BJ (cell line): ENCODE data around the gene PVALEF. TPM values are rescaled to one million over a fixed set of nuclear protein-coding genes. Genes with fewer than 3 reads are reported as not detected.

Experiments used
- CTCF ChIA-PET: fragments of 350-600 bp; formaldehyde crosslinking; extraction: SDS; loops from one replicate; lab custom pipeline; 2021; ENCODE audit warnings: antibody characterized with exemption, inconsistent platforms; lab: Yijun Ruan, JAX
- POLR2A ChIA-PET: fragments of 300-600 bp; sonication (Branson Sonifier 250); formaldehyde crosslinking; extraction: SDS; loops from one replicate; lab custom pipeline; 2021; ENCODE audit warnings: antibody characterized with exemption; lab: Charles Lee
- DNase-seq: peaks from one replicate; pipeline ENCODE4 v3.0.0-alpha.2; 2011; ENCODE audit warnings: low read depth
- H3K27me3 ChIP-seq: 2 replicates; pipeline ENCODE4 v1.6.0; 2011; ENCODE audit warnings: low read length; ENCODE audit not compliant: control insufficient read depth, insufficient read depth
- H3K36me3 ChIP-seq: 2 replicates; pipeline ENCODE4 v1.5.1; 2011; ENCODE audit warnings: low read length; ENCODE audit not compliant: control insufficient read depth, insufficient read depth
- H3K4me3 ChIP-seq: 2 replicates; pipeline ENCODE4 v1.5.1; 2011; ENCODE audit warnings: low read depth, mild to moderate bottlenecking, control low read depth, low read length
- polyA plus RNA-seq: library from polyadenylated mRNA; depleted of rRNA; stranded (reverse); fragments of >200 nt; gene quantifications from 2 replicates; pipeline ENCODE4 v1.2.3, GENCODE V29; 2011
- TF ChIP-seq, protein P1 (sequence below): IDR thresholded peaks from 2 replicates; pipeline ENCODE4 v1.5.1; 2011; ENCODE audit warnings: low read depth, mild to moderate bottlenecking, control low read depth, inconsistent platforms, low read length, moderate library complexity; ENCODE audit not compliant: insufficient read depth

PVALEF gene
- polyA plus RNA-seq, 1 experiment: not detected

DNA sequence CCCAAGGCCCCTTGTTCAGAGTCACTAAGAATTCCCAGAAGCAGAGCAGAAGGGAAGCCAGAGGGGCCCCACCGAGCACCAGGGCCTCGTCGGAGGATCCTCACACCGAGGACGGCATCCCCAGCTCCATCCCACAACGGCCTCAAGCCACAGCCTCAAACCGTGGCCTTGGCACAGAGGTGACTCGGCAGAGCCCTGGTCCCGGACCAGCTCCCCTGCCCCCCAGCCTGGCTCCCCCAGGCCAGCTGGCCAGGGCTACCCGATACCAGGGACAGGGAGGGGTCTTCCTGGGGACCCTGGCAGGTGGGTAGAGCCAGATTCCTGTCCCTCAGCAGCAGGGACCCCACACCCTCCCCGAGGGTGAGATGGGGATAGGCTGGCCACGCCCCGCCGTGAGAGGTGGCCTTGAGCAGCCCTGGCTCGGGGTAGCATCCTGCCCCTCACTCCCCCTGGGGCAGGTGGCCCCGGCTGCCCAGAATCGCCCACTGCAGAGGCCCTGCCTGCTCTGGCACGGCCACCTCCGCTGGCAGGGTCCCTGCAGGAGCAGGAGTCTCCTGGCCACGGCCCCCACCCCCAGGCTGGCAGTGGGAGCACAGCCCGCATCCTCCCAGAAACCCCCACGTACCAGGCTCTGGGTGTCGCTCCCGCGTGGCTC lies 5.6 kb upstream of the PVALEF start:
- TF ChIP-seq, protein P1, sequence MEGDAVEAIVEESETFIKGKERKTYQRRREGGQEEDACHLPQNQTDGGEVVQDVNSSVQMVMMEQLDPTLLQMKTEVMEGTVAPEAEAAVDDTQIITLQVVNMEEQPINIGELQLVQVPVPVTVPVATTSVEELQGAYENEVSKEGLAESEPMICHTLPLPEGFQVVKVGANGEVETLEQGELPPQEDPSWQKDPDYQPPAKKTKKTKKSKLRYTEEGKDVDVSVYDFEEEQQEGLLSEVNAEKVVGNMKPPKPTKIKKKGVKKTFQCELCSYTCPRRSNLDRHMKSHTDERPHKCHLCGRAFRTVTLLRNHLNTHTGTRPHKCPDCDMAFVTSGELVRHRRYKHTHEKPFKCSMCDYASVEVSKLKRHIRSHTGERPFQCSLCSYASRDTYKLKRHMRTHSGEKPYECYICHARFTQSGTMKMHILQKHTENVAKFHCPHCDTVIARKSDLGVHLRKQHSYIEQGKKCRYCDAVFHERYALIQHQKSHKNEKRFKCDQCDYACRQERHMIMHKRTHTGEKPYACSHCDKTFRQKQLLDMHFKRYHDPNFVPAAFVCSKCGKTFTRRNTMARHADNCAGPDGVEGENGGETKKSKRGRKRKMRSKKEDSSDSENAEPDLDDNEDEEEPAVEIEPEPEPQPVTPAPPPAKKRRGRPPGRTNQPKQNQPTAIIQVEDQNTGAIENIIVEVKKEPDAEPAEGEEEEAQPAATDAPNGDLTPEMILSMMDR: no peak
- Histone ChIP-seq H3K4me3 (no peak overlapping the region), H3K27me3 (peaks cover 7% of the 10 kb centered on the region), H3K36me3 (no peaks in the 10 kb centered on the region)
- CTCF ChIA-PET: no interaction called here
- POLR2A ChIA-PET: no interaction called here
- no peak for DNase-seq

DNA sequence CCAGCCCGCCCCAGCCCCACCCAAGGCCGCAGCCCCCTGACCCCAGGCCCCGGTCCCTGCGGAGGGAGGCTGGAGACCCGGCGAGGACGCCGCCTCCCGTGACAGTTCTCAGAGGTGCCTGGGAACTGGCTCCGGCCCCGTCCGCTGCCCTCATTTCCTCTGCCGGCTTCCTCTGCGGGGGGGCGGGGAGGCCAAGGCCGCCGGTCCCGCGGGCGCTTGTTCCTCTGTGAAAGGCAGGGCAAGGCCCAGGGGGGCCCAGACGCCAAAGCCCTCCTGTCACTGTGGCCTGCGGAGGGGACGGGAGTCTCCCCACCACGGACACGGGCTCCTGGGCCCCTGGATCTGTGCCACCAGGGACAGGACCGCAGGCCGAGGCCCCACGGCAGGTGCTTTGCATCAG lies 5.0 kb upstream of the PVALEF start:
- TF ChIP-seq, protein P1: no peak
- peaks cover 7% of the 10 kb centered on the region for H3K27me3 ChIP-seq
- H3K36me3 ChIP-seq: no peaks in the 10 kb centered on the region
- ChIA-PET CTCF (no interaction called here), POLR2A (no interaction called here)
- DNase-seq: no peak
- H3K4me3 ChIP-seq: no peak overlapping the region

DNA sequence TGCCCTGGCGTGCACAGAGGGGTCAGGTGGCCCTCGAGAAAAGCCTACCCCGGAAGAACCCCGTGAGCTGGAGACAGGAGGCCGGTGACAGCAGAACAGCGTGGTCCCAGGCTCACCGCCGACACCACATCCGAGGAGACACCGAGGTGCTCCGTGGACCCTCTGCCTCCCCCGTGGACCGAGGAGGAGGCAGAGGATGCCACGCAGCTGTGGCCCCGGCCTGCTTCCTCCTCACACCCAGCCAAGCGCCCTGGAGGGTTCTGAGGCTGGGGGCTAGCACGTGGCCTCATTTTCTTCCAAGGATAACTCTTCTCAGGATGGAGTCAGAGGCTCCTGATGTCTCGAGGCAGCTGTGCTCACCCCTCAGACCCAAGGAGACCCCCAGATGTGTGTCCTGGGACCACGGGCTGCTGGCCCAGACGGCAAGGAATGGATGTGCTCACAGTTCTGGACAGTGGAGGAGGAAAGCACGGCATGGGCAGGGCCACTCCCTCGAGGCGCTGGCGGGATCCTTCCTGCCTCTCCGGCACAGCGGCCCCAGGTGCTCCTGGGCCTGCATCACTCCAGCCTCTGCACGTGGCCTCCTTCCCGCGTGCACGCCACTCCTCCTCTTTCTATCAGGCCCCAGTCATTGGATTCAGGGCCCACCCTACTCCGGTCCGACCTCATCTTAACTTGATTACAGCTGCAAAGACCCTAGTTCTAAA lies 4.4 kb upstream of the PVALEF start:
- ChIA-PET CTCF (interaction anchor here (0.7 kb wide), 1 partner anchor 40 kb away, joined by 6 read pairs; no protein-coding TSS in a partner anchor), POLR2A (no interaction called here)
- DNase-seq: no peak
- H3K36me3 ChIP-seq: no peaks in the 10 kb centered on the region
- TF ChIP-seq, protein P1: no peak
- peaks cover 9% of the 10 kb centered on the region for H3K27me3 ChIP-seq
- H3K4me3 ChIP-seq: no peak overlapping the region

DNA sequence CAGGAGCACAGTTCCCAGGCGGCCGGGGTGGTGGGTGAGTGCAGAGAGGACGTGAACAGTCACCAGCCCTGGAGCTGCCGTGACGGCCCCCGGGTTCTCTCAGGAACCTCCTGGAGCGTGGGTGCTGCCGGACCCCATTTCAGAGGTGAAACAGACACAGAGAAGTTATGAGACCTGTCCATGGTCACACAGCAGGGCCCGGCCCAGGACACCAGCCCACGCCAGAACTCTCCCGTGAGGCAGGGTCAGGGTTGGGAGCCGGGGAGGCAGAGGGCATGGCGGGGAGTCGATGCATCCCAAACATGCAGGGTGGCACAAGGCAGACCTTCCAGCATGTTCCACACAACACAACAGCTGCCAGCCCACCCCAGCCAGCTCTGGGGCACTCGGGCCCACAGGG lies 3.8 kb upstream of the PVALEF start:
- peaks cover 10% of the 10 kb centered on the region for H3K27me3 ChIP-seq
- ChIA-PET POLR2A (no interaction called here), CTCF (interaction anchor here (0.7 kb wide), 1 partner anchor 39 kb away, joined by 6 read pairs; no protein-coding TSS in a partner anchor)
- no peak for DNase-seq
- H3K4me3 ChIP-seq: no peak overlapping the region
- H3K36me3 ChIP-seq: no peaks in the 10 kb centered on the region
- TF ChIP-seq, protein P1: no peak

DNA sequence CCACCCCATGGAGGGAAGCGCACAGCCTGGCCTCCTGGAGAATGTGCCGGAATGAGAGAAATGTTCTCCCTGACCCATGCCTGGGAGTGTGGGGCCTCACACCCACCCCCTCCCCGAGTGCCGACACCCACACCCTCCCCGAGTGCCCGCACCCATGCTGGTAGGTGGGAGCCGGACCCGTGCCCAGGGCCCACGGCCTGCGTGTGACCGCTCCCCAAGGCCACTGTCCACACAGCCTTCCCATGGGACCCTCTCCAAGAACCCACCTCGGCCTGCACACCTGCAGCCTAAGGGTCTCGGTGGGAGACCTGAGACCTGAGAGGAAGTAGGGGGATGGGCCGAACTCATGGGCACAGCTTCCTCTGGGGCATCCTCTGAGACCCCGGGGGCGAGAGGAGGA lies 3.3 kb upstream of the PVALEF start:
- DNase-seq: no peak
- H3K36me3 ChIP-seq: no peaks in the 10 kb centered on the region
- TF ChIP-seq, protein P1: no peak
- H3K4me3 ChIP-seq: no peak overlapping the region
- POLR2A ChIA-PET: no interaction called here
- CTCF ChIA-PET: interaction anchor here (0.7 kb wide), 1 partner anchor 39 kb away, joined by 6 read pairs; no protein-coding TSS in a partner anchor
- peaks cover 13% of the 10 kb centered on the region for H3K27me3 ChIP-seq
